ENCODE data around the gene IFITM2. TPM values are rescaled to one million over a fixed set of nuclear protein-coding genes. Genes with fewer than 3 reads are reported as not detected.
"Not testable (repeated sequence)": the region's sequence is repeated elsewhere in the genome, so short reads cannot be mapped to it uniquely, and the experiment has no call there.

Gene IFITM2
- total RNA-seq, 1 experiment from 2014 or later: 44.7 TPM

- DNase-seq (ENCODE audit: extremely low read depth, low read depth): peak; percentile 26
These were observed 2.4 kb upstream of the IFITM2 start for GRCh38 chr11:304915-305843.

GRCh38 chr11:305844-306211 lies 1.8 kb upstream of the IFITM2 start:
- DNase-seq (ENCODE audit: extremely low read depth, low read depth): no peak

GRCh38 chr11:306645-307371 lies 808 bp upstream of the IFITM2 start:
- no peak for DNase-seq (ENCODE audit: extremely low read depth, low read depth)

- not testable (repeated sequence) for DNase-seq (ENCODE audit: extremely low read depth, low read depth)
These were observed 1.4 kb downstream of the IFITM2 start for GRCh38 chr11:308740-309665.

- not testable (repeated sequence) for DNase-seq (ENCODE audit: extremely low read depth, low read depth)
These were observed 2.5 kb downstream of the IFITM2 start for GRCh38 chr11:309979-310572.

GRCh38 chr11:311013-311748 lies 3.6 kb downstream of the IFITM2 start:
- not testable (repeated sequence) for DNase-seq (ENCODE audit: extremely low read depth, low read depth)

- DNase-seq (ENCODE audit: extremely low read depth, low read depth): no peak
These were observed 4.6 kb downstream of the IFITM2 start for GRCh38 chr11:312092-312816.

- no peak for DNase-seq (ENCODE audit: extremely low read depth, low read depth)
These were observed 5.7 kb downstream of the IFITM2 start for GRCh38 chr11:313304-313786.

- DNase-seq (ENCODE audit: extremely low read depth, low read depth): no peak
These were observed 6.4 kb downstream of the IFITM2 start, which contains the start of gene IFITM1 for GRCh38 chr11:313787-314553. IFITM1 (plus strand) TSS chr11:314040; CDS start chr11:314171, 131 bp downstream.

- not testable (repeated sequence) for DNase-seq (ENCODE audit: extremely low read depth, low read depth)
These were observed 6.9 kb downstream of the IFITM2 start for GRCh38 chr11:314554-314875.

- DNase-seq (ENCODE audit: extremely low read depth, low read depth): no peak
These were observed 7.5 kb downstream of the IFITM2 start for GRCh38 chr11:315051-315481.

GRCh38 chr11:315516-315994 lies 7.9 kb downstream of the IFITM2 start:
- DNase-seq (ENCODE audit: extremely low read depth, low read depth): no peak

GRCh38 chr11:316031-316701 lies 8.6 kb downstream of the IFITM2 start:
- DNase-seq (ENCODE audit: extremely low read depth, low read depth): no peak

- DNase-seq (ENCODE audit: extremely low read depth, low read depth): no peak
These were observed 9.3 kb downstream of the IFITM2 start for GRCh38 chr11:316891-317301.

GRCh38 chr11:317668-318404 lies 10.2 kb downstream of the IFITM2 start:
- not testable (repeated sequence) for DNase-seq (ENCODE audit: extremely low read depth, low read depth)

- not testable (repeated sequence) for DNase-seq (ENCODE audit: extremely low read depth, low read depth)
These were observed 10.9 kb downstream of the IFITM2 start for GRCh38 chr11:318405-319120.
